ENCODE measurements around the gene RRAD. TPM values are rescaled to one million over a fixed set of nuclear protein-coding genes. Genes with fewer than 3 reads are reported as not detected.

RRAD gene
- total RNA-seq, 1 experiment from 2014 or later: 2.8 TPM

DNA sequence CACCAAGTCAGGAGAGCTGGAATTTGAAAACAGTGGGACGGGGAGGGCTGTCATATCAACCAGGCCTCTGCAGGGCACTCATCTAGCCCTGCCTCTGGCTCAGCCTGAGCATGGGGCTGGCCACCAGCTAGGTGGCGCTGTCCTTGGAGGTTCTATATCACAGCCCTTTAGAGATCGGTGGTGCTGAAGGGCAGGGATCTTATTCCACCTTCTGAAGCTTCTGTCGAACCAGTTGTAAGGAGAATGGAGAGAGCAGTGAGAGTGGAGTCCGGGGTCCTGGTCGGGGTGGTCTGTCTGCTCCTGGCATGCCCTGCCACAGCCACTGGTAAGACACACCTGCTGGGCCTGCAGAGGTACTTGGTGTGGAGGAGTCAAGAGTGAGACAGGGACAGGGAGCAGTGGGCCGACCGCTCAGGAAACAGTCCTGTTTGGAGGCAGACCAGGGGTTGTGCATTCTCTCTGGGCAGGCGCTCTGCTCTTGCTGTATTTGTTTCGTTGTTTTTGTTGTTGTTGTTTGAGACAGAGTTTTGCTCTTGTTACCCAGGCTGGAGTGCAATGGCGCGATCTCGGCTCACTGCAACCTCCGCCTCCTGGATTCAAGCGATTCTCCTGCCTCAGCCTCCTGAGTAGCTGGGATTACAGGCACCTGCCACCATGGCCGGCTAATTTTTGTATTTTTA, 35.9 kb upstream of the RRAD start, which contains the start of gene CES3:
CES3 (plus strand) TSS at position 202 of the 680 bp plus-strand sequence; CDS start at position 244, 42 bp downstream.
- H3K4me3 ChIP-seq (ENCODE audit: low read length): no peak within 1 kb of the TSS
- no peaks in the 10 kb centered on the region for H4K20me1 ChIP-seq (ENCODE audit: low read length)
- no TSS peak for BruUV-seq (replicated peaks)
- peak within 1 kb of the TSS; percentile 78 for H2AFZ ChIP-seq (ENCODE audit: low read length)
- H3K9me2 ChIP-seq (replicated peaks; ENCODE audit: low read length): no peaks in the 10 kb centered on the region
- H3F3A ChIP-seq (ENCODE audit: low read length, unreplicated experiment): no peaks in the 10 kb centered on the region
- no peaks in the 10 kb centered on the region for H3K9me3 ChIP-seq (ENCODE audit: low read length)
- no peak within 1 kb of the TSS for H3K4me2 ChIP-seq (ENCODE audit: low read length)
- TF ChIP-seq, protein P1, sequence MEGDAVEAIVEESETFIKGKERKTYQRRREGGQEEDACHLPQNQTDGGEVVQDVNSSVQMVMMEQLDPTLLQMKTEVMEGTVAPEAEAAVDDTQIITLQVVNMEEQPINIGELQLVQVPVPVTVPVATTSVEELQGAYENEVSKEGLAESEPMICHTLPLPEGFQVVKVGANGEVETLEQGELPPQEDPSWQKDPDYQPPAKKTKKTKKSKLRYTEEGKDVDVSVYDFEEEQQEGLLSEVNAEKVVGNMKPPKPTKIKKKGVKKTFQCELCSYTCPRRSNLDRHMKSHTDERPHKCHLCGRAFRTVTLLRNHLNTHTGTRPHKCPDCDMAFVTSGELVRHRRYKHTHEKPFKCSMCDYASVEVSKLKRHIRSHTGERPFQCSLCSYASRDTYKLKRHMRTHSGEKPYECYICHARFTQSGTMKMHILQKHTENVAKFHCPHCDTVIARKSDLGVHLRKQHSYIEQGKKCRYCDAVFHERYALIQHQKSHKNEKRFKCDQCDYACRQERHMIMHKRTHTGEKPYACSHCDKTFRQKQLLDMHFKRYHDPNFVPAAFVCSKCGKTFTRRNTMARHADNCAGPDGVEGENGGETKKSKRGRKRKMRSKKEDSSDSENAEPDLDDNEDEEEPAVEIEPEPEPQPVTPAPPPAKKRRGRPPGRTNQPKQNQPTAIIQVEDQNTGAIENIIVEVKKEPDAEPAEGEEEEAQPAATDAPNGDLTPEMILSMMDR (conservative IDR thresholded peaks at IDR 0.05; ENCODE audit: low read depth, low read length): peak; percentile 85
- no peak for TF ChIP-seq EZH2phosphoT487 (IDR thresholded peaks at IDR 0.05; ENCODE audit: borderline replicate concordance, low read length)
- ChIA-PET CTCF (interaction anchor here (0.6 kb wide), 1 partner anchor 10 kb away, joined by 3 read pairs; no protein-coding TSS in a partner anchor), POLR2A (ENCODE audit: unreplicated experiment) (no interaction called here)
- H3K36me3 ChIP-seq (ENCODE audit: low read depth, low read length): no peaks in the 10 kb centered on the region
- intact Hi-C loops (cut with micrococcal nuclease): no loop called here
- ATAC-seq (peak; percentile 97), DNase-seq (peak; percentile 73)
- no peak within 1 kb of the TSS for H3K27ac ChIP-seq (ENCODE audit: low read length)
- H3K27me3 ChIP-seq (ENCODE audit: low read length): no peaks in the 10 kb centered on the region
- no peaks in the 10 kb centered on the region for H3K79me2 ChIP-seq (ENCODE audit: low read length)
- no peaks in the 10 kb centered on the region for H3K4me1 ChIP-seq (ENCODE audit: insufficient read depth, low read length)
- H3K9ac ChIP-seq (ENCODE audit: low read length): no peak within 1 kb of the TSS

DNA sequence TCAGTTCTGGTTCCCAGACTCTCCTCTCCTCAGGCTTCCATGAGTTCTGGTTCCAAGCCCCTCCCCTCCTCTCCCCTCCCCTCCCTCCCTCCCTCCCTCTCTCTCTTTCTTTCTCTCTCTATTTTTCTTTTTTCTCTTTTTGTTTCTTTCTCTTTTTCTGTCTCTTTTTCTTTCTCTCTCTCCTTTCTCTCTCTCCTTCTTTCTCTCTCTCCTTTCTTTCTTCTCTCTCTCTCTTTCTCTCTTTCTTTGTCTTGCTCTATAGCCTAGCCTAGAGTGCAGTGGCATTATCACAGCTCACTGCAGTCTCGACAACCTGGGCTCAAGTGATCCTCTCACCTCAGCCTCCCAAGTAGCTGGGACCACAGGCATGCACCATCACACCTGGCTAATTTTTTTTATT, 34.9 kb upstream of the RRAD start:
- no peak overlapping the region for H3K4me2 ChIP-seq (ENCODE audit: low read length)
- no peak overlapping the region for H2AFZ ChIP-seq (ENCODE audit: low read length)
- BruUV-seq (replicated peaks): no TSS peak
- H3K4me3 ChIP-seq (ENCODE audit: low read length): no peak overlapping the region
- no peak for TF ChIP-seq EZH2 (IDR thresholded peaks at IDR 0.05; ENCODE audit: low read length, unreplicated experiment)
- TF ChIP-seq, protein P1 (conservative IDR thresholded peaks at IDR 0.05; ENCODE audit: low read depth, low read length): no peak
- TF ChIP-seq EZH2phosphoT487 (IDR thresholded peaks at IDR 0.05; ENCODE audit: borderline replicate concordance, low read length): no peak
- H3K9me3 ChIP-seq (ENCODE audit: low read length): no peaks in the 10 kb centered on the region
- H3K4me1 ChIP-seq (ENCODE audit: insufficient read depth, low read length): no peaks in the 10 kb centered on the region
- no peak overlapping the region for H3K9ac ChIP-seq (ENCODE audit: low read length)
- ChIA-PET CTCF (no interaction called here), POLR2A (ENCODE audit: unreplicated experiment) (no interaction called here)
- intact Hi-C loops (cut with micrococcal nuclease): no loop called here
- H3K36me3 ChIP-seq (ENCODE audit: low read depth, low read length): no peaks in the 10 kb centered on the region
- no peaks in the 10 kb centered on the region for H3F3A ChIP-seq (ENCODE audit: low read length, unreplicated experiment)
- H4K20me1 ChIP-seq (ENCODE audit: low read length): no peaks in the 10 kb centered on the region
- H3K27me3 ChIP-seq (ENCODE audit: low read length): no peaks in the 10 kb centered on the region
- H3K27ac ChIP-seq (ENCODE audit: low read length): no peak overlapping the region
- ATAC-seq (no peak), DNase-seq (no peak)
- no peaks in the 10 kb centered on the region for H3K9me2 ChIP-seq (replicated peaks; ENCODE audit: low read length)
- no peaks in the 10 kb centered on the region for H3K79me2 ChIP-seq (ENCODE audit: low read length)

DNA sequence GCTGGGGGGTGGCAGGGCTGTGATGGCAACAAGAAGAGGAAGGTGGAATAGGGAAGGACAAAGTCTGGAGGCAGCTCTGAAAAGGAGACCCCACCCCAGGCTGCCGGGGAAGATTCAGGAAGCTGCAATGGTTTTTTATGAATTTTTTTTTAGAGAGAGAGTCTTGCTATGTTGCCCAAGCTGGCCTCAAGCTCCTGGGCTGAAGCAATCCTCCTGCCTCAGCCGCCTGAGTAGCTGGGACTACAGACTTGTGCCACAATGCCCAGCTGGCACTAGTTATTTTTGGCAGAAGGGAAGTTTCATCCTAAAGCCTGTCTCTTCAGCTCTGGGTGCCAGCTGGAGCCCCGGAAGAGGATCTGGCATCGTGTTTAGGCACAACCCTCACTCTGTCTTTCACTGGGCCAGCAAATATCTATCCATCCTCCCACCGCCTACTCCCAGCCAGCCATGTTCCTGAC, 34.4 kb upstream of the RRAD start:
- Histone ChIP-seq H3K27me3 (ENCODE audit: low read length) (no peaks in the 10 kb centered on the region), H3K9me2 (replicated peaks; ENCODE audit: low read length) (no peaks in the 10 kb centered on the region), H3K27ac (ENCODE audit: low read length) (no peak overlapping the region), H3K36me3 (ENCODE audit: low read depth, low read length) (no peaks in the 10 kb centered on the region), H3K4me2 (ENCODE audit: low read length) (no peak overlapping the region), H3K79me2 (ENCODE audit: low read length) (no peaks in the 10 kb centered on the region), H3K4me3 (ENCODE audit: low read length) (no peak overlapping the region), H4K20me1 (ENCODE audit: low read length) (no peaks in the 10 kb centered on the region), H3K9me3 (ENCODE audit: low read length) (no peaks in the 10 kb centered on the region), H3F3A (ENCODE audit: low read length, unreplicated experiment) (no peaks in the 10 kb centered on the region), H3K4me1 (ENCODE audit: insufficient read depth, low read length) (no peaks in the 10 kb centered on the region), H2AFZ (ENCODE audit: low read length) (no peak overlapping the region), H3K9ac (ENCODE audit: low read length) (no peak overlapping the region)
- DNase-seq (no peak), ATAC-seq (no peak)
- TF ChIP-seq, protein P1 (conservative IDR thresholded peaks at IDR 0.05; ENCODE audit: low read depth, low read length): no peak
- TF ChIP-seq EZH2phosphoT487 (IDR thresholded peaks at IDR 0.05; ENCODE audit: borderline replicate concordance, low read length) (no peak), EZH2 (IDR thresholded peaks at IDR 0.05; ENCODE audit: low read length, unreplicated experiment) (no peak)
- POLR2A ChIA-PET (ENCODE audit: unreplicated experiment): interaction anchor here (0.6 kb wide), 1 partner anchor 24 kb away, joined by 3 read pairs; no protein-coding TSS in a partner anchor
- intact Hi-C loops (cut with micrococcal nuclease): no loop called here
- CTCF ChIA-PET: no interaction called here
- no TSS peak for BruUV-seq (replicated peaks)
